Pulmonary artery endothelial cell (primary cell): ENCODE data around the gene RNF115. TPM values are rescaled to one million over a fixed set of nuclear protein-coding genes. Genes with fewer than 3 reads are reported as not detected.
"Not testable (repeated sequence)": the region's sequence is repeated elsewhere in the genome, so short reads cannot be mapped to it uniquely, and the experiment has no call there.

Experiments used
- DNase-seq: peaks from one replicate; pipeline ENCODE4 v3.0.0-alpha.2; 2011; ENCODE audit warnings: low read depth, low spot score
- total RNA-seq: library from RNA; depleted of rRNA; stranded (reverse); fragments of >200 nt; gene quantifications from 2 replicates; pipeline ENCODE4 v1.2.3, GENCODE V29; 2014

The RNF115 gene
- total RNA-seq, 1 donor from 2014 or later, result 17.9 TPM

DNA sequence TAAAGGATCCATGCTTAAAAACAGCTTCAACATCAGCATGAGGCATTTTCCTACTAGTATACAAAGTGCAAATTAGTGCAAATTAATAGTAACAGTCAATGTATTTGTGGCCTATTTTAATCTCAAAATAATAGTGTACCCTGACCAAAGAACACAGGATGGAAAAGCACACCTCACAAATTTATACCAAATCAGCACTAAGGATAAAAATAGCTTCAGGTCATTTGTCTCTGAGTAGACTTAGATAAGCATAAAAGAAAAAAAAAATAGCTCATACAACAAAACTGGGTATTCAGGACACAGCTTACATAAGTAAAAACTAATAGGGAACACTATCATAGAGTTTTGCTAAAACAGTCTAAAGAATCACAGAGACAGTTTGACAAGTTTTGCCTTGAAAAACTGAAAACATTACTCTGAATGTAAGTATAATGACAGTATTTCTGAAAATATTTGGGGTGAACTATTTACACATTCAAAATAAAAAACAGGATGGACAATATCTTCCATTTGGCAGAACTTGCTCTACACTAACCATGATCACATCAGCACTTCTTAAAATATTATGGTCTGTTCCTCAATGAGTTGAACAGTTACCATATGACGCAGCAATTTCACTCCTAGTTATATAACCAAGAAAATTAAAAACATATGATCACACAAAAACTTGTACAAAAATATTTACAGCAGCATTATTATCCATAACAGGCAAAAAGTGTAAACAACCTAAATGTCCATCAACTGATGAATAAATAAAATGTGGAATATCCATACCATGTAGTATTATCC, 46.3 kb downstream of the RNF115 start:
- DNase-seq, result no peak

DNA sequence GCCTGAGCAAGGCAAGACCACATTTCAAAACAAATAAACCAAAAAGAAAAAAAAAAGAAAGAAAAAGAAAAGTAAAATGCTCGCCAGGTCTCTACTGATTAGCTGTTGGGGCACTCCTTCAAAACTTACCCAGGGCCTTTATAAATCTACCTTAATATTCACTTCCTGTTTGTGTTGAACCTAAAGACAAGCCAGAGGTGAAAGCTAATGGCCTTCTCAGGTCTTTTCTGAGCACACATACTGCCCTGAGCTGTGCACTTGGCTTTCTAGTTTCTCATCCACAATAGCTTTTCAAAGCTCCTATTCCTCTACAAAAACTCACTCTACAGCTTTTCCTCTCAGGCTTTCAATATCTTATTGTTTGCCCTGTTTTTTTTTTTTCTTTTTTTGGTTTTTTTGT, 50.5 kb downstream of the RNF115 start:
- no peak for DNase-seq

DNA sequence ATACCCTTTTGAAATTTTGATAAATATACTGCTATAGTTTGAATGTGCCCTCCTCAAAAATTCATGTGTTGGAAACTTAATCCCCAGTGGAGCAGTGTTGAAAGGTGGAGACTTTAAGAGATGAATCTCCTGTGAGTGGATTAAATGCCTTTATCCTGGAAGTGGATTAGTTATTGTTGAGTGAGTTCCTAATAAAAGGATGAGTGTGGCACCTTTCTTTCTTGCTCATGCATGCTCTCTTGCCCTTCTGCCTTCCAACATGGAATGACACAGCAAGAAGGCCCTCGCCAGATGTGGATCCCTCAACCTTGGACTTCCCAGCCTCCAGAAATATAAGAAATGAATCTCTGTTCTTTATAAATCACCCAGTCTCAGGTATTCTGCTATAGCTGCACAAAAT, 52.8 kb downstream of the RNF115 start:
- DNase-seq, result no peak

DNA sequence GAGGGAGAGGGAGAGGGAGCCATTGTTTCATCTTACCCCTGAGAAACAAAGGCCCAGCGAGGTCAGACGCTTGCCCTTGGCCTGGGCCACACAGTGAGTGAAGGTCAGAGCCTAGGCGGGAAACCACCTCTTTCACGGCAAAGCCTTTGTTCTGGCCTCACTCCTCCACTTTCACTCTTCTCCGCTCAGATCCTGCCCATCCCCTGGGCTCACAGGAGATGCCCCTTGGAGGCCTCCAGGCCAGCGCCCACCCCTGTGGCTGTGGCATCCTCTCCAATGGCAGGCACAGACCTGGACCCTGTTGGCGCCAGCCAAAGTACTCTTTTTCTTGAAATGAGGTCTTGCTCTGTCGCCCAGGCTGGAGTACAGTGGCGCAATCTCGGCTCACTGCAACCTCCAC, 55.9 kb downstream of the RNF115 start:
- not testable (repeated sequence) for DNase-seq

DNA sequence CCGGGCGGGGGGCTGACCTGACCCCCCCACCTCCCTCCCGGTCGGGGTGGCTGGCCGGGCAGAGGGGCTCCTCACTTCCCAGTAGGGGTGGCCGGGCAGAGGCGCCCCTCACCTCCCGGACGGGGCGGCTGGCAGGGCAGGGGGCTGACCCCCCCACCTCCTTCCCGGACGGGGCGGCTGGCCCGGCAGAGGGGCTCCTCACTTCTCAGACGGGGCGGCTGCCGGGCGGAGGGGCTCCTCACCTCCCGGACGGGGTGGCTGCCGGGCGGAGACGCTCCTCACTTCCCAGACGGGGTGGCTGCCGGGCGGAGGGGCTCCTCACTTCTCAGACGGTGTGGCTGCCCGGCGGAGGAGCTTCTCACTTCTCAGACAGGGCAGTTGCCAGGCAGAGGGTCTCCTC, 57.0 kb downstream of the RNF115 start:
- DNase-seq, result not testable (repeated sequence)

DNA sequence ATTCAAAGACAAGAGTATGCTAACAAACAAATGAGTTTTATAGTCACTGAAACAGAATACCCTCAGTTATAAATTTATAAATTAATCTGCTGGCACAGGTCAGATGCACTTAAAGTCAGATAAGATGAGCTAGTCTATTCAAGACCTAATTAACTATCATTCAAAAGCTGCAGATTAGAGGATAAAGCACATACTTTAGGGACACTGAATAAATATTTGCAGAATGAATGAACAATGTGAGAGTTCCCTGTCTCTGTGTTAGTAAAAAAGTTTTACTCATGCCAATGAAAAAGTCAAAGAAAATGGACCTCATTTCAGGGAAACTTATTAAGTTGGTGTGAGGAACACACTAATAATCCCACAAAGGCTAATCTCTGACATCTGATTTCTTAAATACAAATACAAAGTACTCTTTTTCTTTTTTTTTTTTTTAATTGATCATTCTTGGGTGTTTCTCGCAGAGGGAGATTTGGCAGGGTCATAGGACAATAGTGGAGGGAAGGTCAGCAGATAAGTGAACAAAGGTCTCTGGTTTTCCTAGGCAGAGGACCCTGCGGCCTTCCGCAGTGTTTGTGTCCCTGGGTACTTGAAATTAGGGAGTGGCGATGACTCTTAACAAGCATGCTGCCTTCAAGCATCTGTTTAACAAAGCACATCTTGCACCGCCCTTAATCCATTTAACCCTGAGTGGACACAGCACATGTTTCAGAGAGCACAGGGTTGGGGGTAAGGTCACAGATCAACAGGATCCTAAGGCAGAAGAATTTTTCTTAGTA, 58.1 kb downstream of the RNF115 start:
- DNase-seq, result not testable (repeated sequence)

DNA sequence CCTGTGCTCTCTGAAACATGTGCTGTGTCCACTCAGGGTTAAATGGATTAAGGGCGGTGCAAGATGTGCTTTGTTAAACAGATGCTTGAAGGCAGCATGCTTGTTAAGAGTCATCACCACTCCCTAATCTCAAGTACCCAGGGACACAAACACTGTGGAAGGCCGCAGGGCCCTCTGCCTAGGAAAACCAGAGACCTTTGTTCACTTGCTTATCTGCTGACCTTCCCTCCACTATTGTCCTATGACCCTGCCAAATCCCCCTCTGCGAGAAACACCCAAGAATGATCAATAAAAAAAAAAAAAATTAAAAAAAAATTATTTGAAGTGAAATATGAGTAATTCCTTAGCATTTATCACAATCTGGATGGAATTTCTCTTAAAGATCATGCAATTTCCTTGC, 58.8 kb downstream of the RNF115 start:
- DNase-seq, result not testable (repeated sequence)

DNA sequence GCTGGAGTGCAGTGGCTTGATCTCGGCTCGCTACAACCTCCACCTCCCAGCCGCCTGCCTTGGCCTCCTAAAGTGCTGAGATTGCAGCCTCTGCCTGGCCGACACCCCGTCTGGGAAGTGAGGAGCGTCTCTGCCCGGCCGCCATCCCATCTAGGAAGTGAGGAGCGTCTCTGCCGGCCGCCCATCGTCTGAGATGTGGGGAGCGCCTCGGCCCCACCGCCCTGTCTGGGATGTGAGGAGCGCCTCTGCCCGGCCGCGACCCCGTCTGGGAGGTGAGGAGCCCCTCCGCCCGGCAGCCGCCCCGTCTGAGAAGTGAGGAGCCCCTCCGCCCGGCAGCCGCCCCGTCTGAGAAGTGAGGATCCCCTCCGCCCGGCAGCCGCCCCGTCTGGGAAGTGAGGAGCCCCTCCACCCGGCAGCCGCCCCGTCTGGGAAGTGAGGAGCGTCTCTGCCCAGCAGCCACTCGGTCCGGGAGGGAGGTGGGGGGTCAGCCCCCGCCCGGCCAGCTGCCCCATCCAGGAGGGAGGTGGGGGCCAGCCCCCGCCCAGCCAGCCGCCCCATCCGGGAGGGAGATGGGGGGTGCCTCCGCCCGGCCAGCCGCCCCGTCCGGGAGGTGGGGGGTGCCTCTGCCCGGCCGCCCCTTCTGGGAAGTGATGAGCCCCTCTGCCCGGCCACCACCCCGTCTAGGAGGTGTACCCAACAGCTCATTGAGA, 59.5 kb downstream of the RNF115 start:
- not testable (repeated sequence) for DNase-seq

DNA sequence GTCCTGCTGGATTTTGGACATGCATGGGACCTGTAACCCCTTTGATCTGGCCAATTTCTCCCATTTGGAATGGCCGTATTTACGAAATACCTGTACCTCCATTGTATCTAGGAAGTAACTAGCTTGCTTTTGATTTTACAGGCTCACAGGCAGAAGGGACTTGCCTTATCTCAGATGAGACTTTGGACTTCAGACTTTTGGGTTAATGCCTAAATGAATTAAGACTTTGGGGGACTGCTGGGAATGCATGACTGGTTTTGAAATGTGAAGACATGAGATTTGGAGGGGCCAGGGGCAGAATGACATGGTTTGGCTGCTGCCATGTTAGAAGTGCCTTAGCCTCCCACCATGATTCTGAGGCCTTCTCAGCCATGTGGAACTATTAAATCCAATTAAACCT, 61.9 kb downstream of the RNF115 start:
- DNase-seq, result not testable (repeated sequence)

DNA sequence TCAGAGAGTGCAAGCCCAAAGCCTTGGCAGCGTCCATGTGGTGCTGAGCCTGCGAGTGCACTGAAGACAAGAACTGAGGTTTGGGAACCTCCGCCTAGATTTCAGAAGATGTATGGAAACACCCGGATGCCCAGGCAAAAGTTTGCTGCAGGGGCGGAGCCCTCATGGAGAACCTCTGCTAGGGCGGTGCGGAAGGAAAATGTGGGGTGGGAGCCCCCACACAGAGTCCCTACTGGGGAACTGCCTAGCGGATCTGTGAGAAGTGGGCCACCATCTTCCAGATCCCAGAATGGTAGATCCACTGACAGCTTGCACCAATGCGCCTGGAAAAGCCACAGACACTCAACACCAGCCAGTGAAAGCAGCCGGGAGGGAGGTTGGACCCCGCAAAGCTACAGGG, 62.4 kb downstream of the RNF115 start:
- not testable (repeated sequence) for DNase-seq

DNA sequence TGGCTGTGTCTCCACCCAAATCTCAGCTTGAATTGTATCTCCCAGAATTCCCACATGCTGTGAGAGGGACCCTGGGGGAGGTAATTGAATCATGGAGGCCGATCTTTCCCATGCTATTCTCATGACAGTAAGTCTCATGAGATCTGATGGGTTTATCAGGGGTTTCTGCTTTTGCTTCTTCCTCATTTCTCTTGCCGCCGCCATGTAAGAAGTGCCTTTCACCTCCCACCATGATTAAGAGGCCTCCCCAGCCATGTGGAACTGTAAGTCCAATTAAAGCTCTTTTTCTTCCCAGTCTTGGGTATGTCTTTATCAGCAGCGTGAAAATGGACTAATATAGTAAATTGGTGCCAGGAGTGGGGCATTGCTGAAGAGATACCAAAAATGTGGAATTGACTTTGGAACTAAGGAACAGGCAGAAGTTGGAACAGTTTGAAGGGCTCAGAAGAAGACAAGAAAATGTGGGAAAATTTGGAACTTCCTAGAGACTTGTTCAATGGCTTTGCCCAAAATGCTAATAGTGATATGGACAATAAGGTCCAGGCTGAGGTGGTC, 63.4 kb downstream of the RNF115 start:
- DNase-seq, result not testable (repeated sequence)

DNA sequence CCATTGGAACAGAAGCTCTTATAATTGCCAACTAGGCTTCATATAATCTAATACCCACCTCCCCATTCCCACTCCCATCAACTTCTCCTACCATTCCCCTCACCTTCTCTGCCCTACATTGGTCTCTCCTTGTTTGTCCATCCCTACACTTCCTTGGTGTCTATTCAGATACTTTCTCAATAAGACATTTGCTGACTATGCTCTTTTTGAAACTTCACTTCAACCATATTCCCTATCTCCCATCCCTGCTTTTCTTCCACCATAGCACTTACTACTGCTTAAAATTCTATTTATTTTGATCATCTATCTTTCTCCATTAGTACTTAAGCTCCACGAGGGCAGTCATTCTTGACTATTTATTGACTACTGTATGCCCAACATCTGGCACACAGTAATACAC, 64.2 kb downstream of the RNF115 start:
- no peak for DNase-seq

DNA sequence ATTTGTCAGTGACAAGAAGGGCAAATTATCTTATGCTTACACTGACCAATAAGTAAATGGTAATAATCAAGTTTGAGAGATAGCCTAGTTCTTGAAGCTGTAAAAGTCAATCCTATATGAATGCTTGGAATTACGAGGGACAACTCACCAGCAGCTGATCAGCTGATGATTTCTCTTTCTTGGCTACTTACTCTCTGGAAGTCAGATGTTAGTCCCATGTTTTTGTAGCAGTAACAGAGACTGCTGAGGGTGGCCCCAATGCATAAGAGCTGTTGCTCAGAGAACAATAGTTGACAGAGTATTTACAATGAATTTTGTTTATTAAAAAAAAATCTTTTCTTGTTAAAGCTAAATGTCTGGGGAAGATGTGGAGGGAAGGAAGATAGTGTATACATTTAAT, 65.3 kb downstream of the RNF115 start:
- no peak for DNase-seq

DNA sequence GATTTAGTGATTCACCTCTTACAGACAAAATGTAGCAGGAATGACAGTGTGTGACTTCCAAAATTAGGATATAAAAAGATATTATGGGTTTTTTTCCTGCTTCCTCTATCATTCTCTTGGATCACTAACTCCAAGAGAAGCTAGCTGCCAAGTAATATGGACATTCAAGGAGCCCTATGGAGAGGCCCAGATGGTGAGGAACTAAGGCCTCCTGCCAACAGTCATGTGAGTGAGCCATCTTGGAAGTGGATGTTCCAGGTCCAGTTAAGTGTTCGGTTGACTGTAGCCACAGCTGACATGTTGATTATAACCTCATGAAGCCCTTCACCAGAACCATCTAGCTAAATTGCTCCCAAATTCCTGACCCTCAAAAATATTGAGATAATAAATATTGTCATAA, 65.8 kb downstream of the RNF115 start:
- no peak for DNase-seq

DNA sequence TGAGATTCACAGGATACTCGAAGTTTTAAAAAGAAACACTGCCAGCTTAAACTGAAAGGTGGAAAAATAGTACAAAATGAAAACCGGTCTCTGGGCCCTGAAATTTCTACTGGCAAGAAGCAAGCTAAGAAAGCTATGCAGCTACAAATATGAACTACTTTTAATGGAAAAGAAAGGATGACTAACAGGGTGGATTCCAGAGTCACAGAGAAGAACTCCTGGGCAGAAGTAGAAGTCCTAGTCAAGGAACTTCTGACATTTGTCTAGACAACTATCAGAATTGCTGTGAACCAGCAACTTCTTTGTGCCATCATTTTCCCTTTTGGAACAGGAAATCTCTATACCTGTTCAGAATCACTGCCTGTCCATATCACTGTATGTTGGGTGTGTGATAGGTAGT, 66.5 kb downstream of the RNF115 start:
- DNase-seq, result no peak

DNA sequence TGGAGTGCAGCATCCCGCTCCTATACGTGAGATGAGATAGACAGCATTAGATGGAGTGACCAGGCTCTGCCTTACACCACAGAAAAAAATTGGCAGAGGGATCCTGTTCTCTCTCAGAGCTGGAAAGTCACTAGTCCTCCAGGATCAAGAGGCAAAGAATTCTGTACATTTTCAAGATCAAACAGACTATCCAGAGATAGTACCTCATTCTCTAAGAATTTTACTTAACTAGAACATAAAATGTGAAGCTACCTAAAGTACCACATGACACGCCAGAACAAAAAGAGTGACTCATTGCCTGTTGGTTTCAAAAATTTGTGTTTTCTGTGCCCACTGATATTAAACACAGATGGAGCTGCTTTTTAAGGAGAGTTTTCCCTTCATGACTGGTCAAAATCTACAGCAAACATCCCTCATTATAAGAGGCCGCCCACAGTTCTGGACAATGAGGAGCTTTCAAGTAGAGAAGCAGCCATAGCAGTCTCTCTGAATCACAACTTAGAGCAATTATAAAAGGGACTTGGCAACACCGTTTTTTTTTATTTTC, 72.3 kb downstream of the RNF115 start:
- no peak for DNase-seq

DNA sequence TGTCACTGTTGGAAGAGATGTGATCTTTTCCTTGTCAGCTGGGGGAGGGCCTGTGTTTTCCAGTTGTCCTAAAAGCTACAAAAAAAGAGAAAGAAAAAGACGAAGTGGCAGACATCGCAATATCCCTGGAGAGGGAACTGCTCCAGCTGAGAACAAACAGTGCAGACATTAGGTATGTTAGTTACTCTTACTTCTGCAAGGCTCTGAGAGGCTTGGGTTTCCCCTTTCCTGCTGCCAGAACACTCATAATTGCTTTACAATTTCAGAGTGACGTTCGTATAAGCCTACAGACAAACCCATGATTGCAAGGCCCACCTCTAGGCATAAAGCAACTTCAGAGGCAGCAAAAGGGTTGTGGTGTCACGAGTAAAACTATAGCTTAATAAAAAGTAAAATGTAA, 73.5 kb downstream of the RNF115 start:
- DNase-seq, result no peak

DNA sequence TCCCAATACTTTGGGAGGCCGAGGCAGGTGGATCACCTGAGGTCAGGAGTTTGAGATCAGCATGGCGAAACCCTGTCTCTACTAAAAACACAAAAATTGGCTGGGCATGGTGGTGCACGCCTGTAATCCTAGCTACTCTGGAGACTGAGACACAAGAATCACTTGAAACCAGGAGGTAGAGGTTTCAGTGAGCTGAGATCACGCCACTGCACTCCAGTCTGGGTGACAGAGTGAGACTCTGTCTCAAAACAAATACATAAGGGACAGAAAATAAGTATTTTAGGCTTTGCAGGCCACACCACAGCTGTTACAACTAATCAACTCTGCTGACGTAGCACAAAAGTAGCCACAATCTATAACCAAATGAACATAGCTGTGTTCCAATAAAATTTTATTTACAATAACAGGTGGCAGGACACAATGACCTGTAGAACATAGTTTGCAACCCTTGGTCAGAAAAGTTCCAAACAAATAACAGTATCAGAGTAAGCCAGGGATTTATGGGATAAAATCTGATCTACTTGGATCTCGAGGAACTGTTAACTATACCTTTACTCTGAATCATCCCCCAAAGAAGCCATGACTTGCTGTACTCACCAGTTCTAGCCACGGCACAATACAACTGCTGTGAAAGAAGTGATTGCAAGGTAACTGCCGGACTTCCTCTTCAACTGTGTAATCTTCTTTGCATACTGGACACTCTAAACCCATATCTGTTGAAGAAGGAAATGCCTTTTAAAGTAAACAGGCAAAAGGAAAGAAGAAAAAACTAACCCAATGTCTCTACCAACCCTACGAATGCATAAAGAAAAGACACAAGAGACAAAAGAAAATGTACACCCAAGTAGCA, 76.3 kb downstream of the RNF115 start:
- DNase-seq, result no peak

DNA sequence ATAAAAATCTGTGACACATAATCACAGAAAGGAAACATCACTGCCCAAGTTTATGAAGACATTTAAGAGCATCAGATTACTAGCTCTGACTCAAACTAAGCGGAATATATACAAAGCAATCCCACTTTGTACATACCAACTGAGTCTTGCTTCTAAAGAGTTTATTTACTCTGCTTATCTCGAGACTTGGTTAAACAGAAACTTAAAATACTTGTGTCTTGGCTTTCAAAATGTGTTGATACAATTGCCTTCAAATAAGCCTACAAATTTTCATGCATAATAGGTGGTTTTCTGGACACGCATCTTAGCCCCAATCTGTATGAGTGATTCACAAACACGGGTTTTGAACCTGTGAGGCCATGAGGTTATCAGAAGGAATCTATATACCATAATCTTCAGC, 83.6 kb downstream of the RNF115 start:
- DNase-seq, result no peak

DNA sequence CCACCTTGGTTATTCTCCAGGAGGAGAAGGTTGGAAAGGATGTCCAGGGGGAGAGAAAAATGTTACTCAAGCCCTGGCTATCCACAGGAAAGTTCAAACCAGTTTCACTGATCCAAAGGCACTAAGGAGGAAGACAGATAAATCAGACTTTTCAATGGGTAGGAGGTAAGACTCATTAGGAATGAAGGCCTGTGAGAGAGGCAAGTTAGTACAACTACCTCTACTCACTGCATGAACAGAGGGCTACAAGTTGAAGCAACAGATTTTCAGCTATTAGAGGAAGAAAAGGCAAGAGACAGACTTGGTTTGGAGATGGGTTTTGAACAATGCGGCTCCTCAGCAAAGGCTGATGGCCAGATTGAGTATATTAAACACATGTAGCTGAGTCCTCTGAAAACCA, 87.7 kb downstream of the RNF115 start:
- no peak for DNase-seq

DNA sequence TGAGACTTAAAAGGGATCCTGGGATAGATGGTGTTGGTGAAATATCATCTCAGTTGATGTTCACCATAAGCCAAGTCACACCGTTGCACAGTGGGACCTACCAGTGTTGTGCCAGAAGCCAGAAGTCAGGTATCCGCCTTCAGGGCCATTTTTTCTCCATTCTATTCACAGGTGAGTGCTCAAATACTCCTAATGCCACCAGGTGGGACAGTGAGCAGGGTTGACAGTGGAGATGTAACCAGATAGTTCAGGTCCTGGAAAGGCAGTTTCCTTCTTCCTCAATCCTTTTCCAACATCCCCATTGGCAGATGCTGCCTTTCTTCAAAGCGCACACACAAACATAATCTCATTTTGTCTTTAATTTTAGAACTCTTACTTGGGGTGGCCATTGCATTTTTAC, 93.0 kb downstream of the RNF115 start:
- DNase-seq, result no peak
